Left ventricle myocardium inferior (tissue), 1 donor: ENCODE data around the gene LOXHD1. TPM values are rescaled to one million over a fixed set of nuclear protein-coding genes. Genes with fewer than 3 reads are reported as not detected.

Source experiments
- DNase-seq: peaks from one replicate; pipeline ENCODE4 v3.0.0-alpha.2; 2020
- H3K27ac ChIP-seq: fragments of 200-600 bp; replicated peaks from 2 replicates; pipeline ENCODE4 v1.8.0; 2021
- H3K27me3 ChIP-seq: fragments of 200-600 bp; 2 replicates; pipeline ENCODE4 v1.8.0; 2021; ENCODE audit warnings: low read depth
- H3K36me3 ChIP-seq: fragments of 200-600 bp; 2 replicates; pipeline ENCODE4 v1.8.0; 2021
- H3K4me1 ChIP-seq: fragments of 200-600 bp; 2 replicates; pipeline ENCODE4 v1.8.0; 2021
- H3K4me3 ChIP-seq: fragments of 200-600 bp; 2 replicates; pipeline ENCODE4 v1.8.0; 2021; ENCODE audit warnings: mild to moderate bottlenecking, moderate library complexity
- H3K9me3 ChIP-seq: fragments of 200-600 bp; replicated peaks from 2 replicates; pipeline ENCODE4 v1.8.0; 2021
- intact Hi-C: fragments of 100-400 bp; cut with micrococcal nuclease; formaldehyde crosslinking; loops from one replicate; pipeline ENCODE4 v1.11.0; 2022
- total RNA-seq: library from RNA; stranded (reverse); fragmentation: NEBNext Ultra II Directional; extraction: Animal tissue kit (Norgen Biotek cat#: 25700); gene quantifications from one replicate; pipeline ENCODE4 v1.2.1, GENCODE V29; 2021
- TF ChIP-seq, protein P1 (sequence below): fragments of 200-600 bp; IDR thresholded peaks from 2 replicates; pipeline ENCODE4 v1.8.0; 2021; ENCODE audit warnings: antibody characterized with exemption, mild to moderate bottlenecking, borderline replicate concordance
- donor health status: DM: no; HTN: yes; CAD: no; lungs with severe emphysema.

LOXHD1 gene
- total RNA-seq, 1 donor from 2014 or later, result 0.49 TPM

DNA sequence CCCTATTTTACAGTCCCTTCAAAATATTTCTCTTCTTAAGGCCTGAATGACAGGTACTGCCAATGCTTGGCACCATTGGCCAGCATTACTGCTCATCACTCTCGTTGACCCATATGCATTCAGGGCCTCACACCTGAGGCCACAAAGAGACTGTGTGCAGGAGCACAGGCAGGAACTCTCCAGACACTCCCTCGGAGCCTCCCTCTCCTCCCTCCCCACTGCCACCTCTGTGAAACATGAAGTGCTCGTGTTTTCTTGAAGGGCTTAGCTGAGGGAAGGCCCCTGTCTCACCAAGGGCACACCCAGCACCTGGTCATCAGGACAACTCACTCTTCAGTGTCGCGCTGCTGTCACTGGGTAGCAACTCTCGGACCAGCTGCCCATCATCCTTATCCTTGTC, 85.3 kb downstream of the LOXHD1 start:
- H3K4me1 ChIP-seq, result no peaks in the 10 kb centered on the region

DNA sequence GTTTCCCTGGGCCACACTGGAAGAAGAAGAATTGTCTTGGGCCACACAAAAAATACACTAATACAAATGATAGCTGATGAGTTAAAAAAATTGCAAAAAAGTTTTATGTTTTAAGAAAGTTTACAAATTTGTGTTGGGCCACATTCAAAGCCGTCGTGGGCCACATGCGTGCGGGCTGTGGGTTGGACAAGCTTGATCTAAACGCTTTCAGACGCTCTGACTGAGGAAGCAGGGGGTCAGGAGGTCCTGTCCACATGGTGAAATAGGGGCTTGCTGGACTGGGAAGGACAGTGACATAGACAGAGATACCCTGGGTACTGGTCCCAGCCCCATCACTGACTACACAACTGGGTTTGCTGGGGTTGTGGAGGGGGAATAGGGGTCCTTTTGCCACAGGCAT, 86.4 kb downstream of the LOXHD1 start:
- Histone ChIP-seq H3K27me3 (peaks cover 9% of the 10 kb centered on the region), H3K4me3 (no peak overlapping the region), H3K36me3 (no peaks in the 10 kb centered on the region), H3K27ac (no peak overlapping the region), H3K4me1 (no peaks in the 10 kb centered on the region), H3K9me3 (no peaks in the 10 kb centered on the region)
- intact Hi-C loops, result no loop called here
- no peak for DNase-seq
- TF ChIP-seq, protein P1, sequence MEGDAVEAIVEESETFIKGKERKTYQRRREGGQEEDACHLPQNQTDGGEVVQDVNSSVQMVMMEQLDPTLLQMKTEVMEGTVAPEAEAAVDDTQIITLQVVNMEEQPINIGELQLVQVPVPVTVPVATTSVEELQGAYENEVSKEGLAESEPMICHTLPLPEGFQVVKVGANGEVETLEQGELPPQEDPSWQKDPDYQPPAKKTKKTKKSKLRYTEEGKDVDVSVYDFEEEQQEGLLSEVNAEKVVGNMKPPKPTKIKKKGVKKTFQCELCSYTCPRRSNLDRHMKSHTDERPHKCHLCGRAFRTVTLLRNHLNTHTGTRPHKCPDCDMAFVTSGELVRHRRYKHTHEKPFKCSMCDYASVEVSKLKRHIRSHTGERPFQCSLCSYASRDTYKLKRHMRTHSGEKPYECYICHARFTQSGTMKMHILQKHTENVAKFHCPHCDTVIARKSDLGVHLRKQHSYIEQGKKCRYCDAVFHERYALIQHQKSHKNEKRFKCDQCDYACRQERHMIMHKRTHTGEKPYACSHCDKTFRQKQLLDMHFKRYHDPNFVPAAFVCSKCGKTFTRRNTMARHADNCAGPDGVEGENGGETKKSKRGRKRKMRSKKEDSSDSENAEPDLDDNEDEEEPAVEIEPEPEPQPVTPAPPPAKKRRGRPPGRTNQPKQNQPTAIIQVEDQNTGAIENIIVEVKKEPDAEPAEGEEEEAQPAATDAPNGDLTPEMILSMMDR, result no peak

More for the DNA sequence above, 85.3 kb downstream of the LOXHD1 start:
- Histone ChIP-seq H3K27ac (no peak overlapping the region), H3K4me3 (no peak overlapping the region), H3K9me3 (no peaks in the 10 kb centered on the region), H3K36me3 (no peaks in the 10 kb centered on the region), H3K27me3 (no peaks in the 10 kb centered on the region)
- intact Hi-C loops, result no loop called here
- no peak for DNase-seq
- TF ChIP-seq, protein P1, result no peak

DNA sequence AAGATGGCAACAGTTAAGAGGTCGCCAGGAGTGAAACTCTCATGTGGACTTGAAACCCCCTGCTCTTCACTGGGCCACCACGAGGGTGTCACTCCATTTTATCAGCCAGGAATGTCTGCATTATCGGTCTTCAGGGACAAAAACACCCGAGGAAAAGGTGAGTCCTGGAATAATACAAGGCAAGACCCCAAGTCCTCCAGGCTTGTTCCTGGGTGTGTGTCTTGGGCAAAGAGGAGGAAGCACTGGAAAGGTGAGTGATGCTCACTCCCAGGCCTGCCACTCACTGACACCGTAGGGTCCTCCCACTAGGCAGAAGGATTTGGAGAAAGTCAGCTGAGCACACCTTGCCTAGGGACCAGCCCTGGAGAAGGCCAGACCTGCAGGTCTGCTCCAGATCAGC, 86.9 kb downstream of the LOXHD1 start:
- TF ChIP-seq, protein P1, result no peak
- intact Hi-C loops, result no loop called here

DNA sequence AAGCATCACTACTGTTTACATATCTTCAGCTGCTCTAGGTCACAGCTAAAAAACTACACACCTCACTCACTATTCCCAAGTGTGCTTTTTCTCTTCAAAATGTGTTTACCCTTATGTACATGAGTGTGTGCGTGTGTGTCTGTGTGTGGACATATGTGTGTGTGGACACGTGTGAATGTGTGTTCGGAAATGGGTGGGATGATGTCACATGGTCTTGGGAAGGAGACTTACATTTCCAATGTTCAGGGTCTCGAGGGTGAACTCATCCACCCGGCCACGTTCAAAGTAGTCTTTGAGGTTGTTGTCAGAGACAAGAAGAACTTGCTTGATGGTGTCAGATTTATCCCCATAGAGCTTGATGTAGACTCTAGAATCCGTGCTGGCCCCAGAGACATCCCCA, 87.8 kb downstream of the LOXHD1 start:
- TF ChIP-seq, protein P1, result no peak
- intact Hi-C loops, result no loop called here
- H3K4me3 ChIP-seq, result no peak overlapping the region

More for the DNA sequence above, 86.9 kb downstream of the LOXHD1 start:
- no peaks in the 10 kb centered on the region for H3K9me3 ChIP-seq
- H3K4me1 ChIP-seq, result no peaks in the 10 kb centered on the region
- H3K36me3 ChIP-seq, result no peaks in the 10 kb centered on the region
- no peak overlapping the region for H3K4me3 ChIP-seq
- peaks cover 9% of the 10 kb centered on the region for H3K27me3 ChIP-seq
- H3K27ac ChIP-seq, result no peak overlapping the region
- no peak for DNase-seq

DNA sequence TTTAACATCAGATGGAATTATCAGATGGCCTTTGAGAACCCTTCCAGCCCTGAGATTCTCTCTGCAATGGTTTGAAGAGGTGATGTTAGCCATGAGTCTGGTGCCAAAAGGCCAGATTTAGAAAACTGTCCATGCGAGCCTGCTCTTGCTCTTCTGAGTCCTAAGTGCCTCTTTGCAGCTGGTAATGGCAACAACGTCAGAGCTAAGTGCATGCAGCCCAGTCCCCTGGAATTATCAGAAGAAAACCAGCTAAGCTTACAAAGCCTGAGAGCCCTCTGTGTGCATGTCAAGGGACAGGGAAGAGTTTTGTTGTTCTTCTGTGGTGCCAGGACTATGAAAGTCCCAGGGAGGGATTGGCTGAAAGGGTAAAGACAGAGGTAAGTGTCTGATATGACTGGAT, 89.8 kb downstream of the LOXHD1 start:
- intact Hi-C loops, result no loop called here
- Histone ChIP-seq H3K36me3 (no peaks in the 10 kb centered on the region), H3K4me3 (no peak overlapping the region), H3K4me1 (no peaks in the 10 kb centered on the region), H3K27me3 (peaks cover 21% of the 10 kb centered on the region), H3K9me3 (no peaks in the 10 kb centered on the region), H3K27ac (no peak overlapping the region)
- TF ChIP-seq, protein P1, result no peak
- no peak for DNase-seq

More for the DNA sequence above, 87.8 kb downstream of the LOXHD1 start:
- Histone ChIP-seq H3K36me3 (no peaks in the 10 kb centered on the region), H3K27ac (no peak overlapping the region), H3K27me3 (peaks cover 12% of the 10 kb centered on the region), H3K9me3 (no peaks in the 10 kb centered on the region), H3K4me1 (no peaks in the 10 kb centered on the region)
- DNase-seq, result no peak

DNA sequence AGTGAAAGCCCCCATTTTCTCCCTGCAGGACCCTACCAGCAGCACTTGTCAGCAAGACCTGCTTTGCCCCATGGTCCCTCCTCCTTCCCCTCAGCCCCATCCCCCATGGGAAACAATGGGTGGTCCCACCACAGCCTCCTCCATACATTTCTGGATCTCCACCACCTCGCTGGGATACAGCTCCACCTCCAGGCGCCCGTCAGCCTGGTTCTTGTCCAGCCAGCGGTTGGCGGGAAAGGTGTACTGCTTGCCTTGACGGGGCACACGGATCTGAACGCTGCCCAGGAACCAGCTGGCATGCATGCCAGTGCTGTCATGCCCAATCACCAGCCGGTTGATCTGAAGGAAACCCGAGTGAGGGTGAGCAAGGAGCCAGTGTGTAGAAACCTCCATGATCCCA, 90.9 kb downstream of the LOXHD1 start:
- Histone ChIP-seq H3K4me1 (no peaks in the 10 kb centered on the region), H3K27me3 (peaks cover 21% of the 10 kb centered on the region), H3K27ac (no peak overlapping the region), H3K36me3 (no peaks in the 10 kb centered on the region), H3K9me3 (no peaks in the 10 kb centered on the region), H3K4me3 (no peak overlapping the region)
- intact Hi-C loops, result no loop called here
- DNase-seq, result no peak
- TF ChIP-seq, protein P1, result no peak
